RCC 7860 (cell line): ENCODE measurements around the gene CDC14B.
"Not testable (repeated sequence)": the region's sequence is repeated elsewhere in the genome, so short reads cannot be mapped to it uniquely, and the experiment has no call there.

Experiments used
- DNase-seq: peaks from one replicate; pipeline ENCODE4 v3.0.0-alpha.2; 2015; ENCODE audit warnings: low spot score
- FAIRE-seq: peaks from 2 replicates; lab custom pipeline; 2012; peaks lifted over from hg19 to GRCh38; lab: Jason Lieb, UNC

Gene CDC14B

DNA sequence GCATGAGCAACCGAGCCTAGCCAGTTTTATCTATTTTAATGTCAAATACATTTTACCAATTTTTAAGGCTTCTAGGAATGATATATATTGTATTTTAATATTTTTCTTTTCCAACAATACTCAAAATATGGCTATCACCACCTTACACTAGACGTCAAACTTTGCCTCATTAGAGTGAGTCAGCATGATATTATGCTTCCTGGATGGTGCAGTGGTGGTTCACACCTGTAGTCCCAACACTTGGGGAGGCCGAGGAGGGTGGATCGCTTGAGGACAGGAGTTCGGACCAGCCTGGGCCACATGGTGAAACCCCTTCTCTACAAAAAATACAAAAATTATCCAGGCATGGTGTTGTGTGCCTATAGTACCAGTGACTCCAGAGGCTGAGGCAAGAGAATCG is 7.3 kb upstream of the CDC14B start:
- FAIRE-seq (no peak), DNase-seq (no peak)

DNA sequence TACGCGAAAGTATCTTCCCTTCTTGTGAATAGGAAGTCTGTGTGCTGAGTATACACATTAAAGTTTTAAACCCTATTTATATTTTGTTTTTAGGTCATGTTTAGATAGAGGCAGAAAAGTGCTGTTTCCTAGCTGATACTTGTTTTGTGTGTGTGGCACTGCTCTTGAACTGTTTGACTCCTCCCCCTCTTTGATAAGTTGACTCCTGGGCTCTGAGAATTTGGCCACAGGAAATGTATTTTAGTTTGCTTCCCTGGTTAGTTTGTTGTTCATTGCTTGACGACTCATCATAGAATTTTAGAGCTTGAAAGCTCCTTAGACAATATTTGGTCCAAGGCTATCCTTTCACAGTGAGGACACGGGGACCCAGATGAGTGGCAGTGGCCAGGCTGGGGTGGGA is 2.0 kb upstream of the CDC14B start:
- FAIRE-seq, result no peak
- DNase-seq, result no peak

DNA sequence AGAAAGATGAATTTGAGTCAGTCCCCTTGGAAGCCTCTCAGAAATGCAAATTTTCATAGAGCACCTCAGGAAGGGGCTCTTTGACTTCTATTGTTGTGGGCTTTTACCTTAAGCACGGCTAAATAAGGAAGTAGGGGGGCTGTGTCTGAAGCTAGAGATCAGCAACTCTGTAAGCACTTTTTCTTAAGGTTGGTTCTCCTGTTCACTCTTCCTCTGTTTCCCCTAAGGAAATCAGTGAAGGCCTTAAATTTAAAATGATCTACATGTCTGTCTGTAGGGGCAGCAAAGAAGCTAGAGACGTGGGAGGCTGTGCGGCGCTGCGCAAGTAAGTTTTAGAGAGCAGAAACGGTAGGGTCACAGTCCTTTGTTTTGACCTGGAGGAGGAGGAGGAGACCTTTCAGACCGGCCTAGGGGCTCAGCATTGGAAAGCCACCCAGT is 1.2 kb upstream of the CDC14B start:
- FAIRE-seq, result no peak
- no peak for DNase-seq

DNA sequence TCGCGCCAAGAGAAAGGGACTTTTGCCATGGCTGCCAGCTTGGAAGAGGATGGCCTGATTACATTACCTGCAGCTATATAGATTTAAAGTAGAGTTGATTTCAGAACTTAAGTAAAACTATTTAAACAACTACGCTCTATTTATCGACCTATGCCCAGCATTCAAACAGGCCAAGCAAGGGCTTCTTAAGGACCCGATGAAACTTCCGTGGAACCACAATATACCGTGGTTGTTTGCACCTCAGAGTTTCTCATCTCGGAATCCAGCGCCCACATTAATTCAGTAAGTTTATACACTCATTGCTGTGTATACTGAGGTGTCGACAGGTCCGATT is 505 bp upstream of the CDC14B start:
- DNase-seq, result no peak
- no peak for FAIRE-seq

DNA sequence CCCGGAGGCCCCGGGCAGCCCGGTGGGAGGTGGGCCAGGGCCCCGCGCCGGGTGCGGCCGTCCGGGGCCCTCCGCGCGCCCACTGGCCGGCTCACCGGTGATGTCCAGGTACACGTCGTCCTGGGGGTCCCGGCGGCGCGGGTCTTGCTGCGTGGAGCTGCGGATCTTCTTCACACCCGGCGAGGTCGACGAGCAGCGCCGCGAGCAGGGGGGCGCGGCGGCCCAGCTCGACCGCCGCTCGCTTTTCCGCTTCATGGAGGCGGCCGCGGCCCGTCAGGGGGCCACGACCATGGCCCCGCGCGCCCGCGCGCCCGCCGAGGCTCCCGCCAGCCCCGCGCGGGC is 548 bp downstream of the CDC14B start:
- FAIRE-seq (no peak), DNase-seq (no peak)

DNA sequence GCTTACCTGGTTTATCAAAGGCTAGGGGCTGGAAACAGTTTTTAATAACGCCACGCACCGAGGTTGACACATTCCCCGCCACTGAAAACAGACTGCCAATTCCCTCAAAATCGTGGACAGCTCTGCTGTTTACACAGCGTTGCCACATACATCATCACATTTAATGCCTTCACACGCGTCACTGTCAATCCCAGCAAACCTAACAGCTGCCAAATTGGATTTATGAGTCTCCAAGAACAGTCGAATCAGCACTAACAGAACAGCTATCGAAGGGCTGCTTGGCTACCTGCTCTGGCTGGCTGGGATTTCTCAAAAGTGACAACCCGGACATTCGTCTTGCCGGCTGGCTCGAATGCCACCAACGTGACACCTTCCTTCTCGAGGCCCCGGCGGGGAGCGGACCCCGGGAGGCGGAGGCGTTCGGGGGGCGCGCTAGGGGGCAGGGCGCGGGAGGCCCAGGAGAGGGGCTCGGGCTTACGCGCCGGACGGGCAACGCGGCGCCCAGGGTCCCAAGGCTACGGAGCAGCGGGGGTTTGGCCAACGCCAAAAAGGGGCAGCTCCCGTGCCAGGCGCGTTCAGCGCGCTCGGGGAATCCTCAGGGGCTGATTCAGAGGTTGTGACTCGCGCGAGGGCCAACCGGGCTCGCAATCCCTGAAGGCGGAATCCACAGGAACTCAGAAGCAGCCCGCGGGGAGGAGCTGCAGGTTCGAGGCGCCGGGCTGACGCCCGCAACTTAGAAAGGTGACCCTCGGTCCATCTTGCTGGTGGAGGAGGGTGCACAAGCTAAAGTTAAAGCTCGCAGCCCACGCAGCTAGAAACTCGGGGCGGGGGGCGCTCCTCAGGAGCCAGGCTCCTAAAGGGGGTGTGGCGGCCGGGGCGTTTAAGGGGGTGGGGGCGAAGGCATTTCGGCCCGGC is 1.2 kb downstream of the CDC14B start:
- DNase-seq (peak; percentile 50), FAIRE-seq (no peak)

DNA sequence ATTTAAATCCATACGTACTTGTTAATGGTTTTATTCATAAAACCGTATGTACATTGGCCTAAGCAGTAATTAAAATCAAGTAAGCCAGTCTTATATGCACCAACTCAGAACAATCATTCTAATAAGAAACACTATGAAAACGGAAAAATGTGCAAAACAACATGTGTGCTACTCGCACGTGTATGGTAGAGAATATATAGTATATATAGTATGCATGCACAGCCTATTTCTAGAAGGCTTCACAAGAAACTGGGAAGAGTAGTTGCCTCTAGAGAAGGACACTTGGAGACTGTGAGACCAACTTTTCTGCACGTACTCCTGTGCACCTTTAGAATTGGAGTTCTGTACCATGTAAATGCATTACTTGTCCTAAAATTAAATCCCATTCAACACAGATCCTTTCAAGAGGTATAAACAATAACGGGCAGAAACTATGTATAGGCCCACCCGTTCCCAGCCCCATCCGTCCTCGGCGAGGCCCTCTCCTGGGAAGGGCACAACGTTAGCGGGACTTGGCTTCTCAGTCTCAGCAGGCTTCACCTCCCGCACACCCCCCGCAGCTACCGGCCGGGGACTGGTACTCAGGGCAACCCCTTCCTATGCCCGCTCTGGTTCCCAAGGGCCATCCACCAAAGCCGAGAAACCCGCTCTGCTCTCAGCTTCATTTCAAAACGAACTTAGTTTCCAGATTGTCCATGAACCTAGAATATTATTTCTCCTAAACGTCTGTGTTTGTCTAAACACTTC is 2.0 kb downstream of the CDC14B start:
- DNase-seq (no peak), FAIRE-seq (no peak)

DNA sequence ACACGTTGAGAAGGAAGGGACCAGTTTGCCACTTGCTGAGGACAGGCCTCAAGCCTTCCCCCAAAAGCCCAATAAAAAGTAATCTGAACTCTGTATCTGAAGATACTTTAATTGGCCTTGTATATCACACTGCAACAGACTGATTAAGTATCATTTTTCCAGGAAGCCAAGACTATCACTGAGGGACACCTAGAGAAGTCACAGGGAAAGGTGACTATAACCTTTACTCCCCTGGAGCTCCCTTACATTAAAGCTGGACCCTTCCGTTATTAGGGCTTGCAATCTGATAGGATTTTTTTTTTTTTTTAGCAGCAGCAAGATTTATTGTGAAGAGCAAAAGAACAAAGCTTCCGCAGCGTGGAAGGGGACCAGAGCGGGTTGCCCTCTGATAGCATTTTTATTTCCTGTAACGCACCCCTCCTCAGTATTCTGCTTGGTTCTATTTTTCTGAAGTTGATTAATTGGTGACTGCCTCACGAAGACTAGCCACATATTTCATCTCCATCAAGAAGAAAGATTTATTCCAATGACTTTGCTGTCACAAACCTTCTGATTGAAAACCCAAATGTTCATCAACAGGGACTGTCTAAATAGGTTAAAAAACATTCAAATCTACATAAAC is 2.7 kb downstream of the CDC14B start:
- DNase-seq, result no peak
- no peak for FAIRE-seq

DNA sequence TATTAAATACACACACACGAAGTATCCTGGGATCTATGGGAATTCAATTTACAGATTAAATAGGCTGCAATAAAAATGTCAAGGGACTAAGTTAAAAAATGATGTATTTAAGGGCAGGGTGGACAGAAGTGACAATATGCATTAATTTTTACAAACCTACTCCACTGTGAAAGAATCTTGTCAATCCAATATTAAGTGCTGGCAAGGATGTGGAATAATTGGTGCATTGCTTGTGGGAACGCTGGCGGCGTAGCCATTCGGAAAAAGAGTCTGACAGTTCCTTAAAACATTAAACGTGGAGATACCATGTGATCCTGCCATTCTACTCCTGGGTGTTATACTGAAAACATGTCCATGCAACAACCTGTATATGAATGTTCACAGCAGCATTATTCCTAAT is 4.2 kb downstream of the CDC14B start:
- FAIRE-seq (no peak), DNase-seq (no peak)

DNA sequence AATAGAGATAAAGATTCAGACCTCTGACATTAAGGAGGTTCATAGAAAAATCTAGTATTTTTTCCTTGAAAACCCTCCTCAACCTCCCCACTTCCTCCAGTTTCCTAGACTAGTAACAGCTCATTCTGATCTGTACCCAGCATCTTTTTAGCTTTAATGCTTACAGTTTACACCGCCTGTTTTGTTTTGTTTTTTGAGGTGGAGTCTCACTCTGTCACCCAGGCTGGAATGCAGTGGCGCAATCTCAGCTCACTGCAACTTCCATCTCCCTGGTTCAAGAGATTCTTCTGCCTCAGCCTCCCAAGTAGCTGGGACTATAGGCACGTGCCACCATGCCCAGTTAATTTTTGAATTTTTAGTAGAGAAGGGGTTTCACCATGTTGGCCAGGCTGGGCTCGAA is 5.0 kb downstream of the CDC14B start:
- not testable (repeated sequence) for DNase-seq, FAIRE-seq

DNA sequence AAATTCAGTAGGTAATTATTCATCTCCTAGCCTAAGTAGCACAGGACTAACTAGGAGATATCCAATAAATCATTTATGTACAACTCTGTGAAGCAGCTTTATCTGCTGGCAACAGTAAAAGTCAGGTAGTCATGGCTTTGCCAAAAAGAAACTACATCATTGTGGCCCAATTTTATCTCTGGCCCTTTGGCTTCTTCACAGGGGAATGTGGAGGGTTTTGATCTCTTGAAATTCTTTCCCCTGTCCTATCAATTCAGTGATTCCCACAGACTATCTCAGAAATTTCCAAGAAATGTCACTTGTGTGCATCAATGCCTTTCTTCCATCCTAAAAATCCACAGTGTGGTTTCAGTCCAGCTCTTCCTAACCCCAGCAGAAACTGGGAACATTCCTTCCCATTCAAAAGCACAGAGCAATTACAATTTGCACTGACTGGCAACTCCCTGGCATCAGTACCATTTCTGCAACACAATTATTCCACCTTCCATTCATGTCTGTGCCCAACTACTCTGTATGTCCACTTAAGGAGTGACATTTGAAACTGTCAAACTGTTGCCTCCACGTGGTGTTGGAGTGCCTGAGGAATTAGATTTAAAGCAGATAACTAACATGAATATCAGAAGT is 6.6 kb downstream of the CDC14B start:
- FAIRE-seq (no peak), DNase-seq (no peak)

DNA sequence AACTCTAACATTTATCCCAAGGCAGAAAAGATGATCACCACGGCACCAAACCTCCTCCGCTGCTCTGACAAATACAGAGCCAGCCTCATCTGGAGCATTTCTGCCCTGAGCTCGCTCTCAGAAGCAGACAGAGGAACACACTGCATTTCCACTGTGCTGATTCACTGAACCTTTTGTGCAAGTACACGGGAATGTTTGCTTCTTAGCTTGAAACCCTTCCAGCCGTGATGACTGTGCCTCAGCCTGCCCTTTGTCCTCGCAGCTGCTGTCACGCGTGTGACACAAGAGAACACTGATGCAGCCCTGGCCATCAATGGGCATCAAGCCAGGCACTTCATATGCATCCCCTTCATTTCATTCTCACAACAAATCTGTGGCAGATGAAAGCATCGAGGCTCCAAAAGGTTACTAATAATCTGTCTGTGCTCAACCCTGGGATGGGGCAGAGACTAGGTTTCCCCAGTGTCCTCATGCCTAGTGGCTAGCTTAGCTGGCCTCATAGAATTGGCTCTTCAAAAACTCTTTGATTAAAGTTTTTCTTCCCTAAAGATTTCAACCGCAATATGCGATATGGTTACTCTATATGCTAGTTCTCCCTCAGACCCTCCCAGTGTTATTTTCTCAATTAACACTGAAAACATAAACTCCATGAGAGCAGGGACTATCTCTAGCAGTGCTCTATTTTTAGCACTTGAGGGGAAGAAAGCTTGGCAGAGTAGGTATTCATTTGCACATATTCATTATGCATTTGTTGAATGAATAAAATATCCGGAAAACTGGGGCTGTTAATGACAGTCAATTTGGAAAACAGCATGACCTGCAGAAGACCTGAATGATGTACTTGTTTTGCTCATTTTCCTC is 7.3 kb downstream of the CDC14B start:
- FAIRE-seq (peak; percentile 91), DNase-seq (peak; percentile 87)

DNA sequence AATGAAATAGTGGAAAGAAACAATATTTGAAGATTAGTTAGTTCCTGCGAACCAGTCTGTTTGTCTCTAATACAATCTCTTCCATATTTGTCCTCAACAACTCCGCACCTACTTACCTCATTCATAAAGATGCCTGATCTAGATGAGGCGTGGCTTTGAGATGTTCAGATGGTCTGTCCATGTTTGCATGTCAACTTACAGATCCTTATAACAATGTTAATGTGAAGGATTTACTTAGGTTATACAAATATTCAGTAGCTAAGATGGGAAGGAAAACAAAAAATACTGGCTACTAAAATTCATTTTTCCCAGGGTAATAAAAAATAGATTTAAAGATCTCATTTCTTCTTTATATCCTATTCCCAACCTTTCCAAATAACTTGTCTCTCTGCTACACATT is 8.3 kb downstream of the CDC14B start:
- FAIRE-seq (no peak), DNase-seq (no peak)

DNA sequence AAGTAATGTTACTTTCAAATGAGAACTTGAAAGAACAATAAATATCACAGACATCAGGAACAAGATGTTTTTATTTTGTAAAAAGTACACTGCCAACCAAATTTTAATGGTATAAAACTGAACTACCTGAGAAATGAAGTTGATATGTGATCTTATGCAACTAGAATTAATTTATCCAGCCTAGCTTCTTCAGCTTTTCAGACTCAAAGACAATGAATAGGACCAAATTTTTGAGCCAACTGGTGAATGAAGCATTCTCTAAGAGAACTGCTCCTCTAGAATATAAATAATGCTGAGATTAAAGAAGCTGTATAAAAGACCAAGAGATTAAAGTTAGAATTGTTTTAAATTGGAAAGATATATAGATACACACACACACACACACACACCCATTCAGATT is 9.9 kb downstream of the CDC14B start:
- no peak for DNase-seq
- no peak for FAIRE-seq

DNA sequence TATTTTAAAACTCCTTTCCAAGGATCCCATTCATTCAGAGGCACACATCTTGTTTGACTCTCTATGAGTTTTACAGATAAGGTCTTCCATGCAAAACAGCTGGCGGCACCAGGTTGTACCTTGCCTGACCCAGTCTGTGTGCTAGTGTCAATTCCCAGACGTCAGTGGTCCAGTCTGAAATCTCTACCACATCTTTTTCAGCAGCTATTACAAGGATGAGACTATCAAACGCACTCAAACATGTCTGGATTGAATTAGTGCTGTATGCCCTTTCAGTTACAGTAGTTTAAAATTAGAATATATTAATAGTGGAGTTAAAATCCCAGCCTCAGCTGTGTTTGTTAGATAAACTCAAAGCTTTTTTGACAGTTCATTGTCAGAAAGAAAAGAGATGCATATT is 11.7 kb downstream of the CDC14B start:
- DNase-seq (no peak), FAIRE-seq (no peak)

DNA sequence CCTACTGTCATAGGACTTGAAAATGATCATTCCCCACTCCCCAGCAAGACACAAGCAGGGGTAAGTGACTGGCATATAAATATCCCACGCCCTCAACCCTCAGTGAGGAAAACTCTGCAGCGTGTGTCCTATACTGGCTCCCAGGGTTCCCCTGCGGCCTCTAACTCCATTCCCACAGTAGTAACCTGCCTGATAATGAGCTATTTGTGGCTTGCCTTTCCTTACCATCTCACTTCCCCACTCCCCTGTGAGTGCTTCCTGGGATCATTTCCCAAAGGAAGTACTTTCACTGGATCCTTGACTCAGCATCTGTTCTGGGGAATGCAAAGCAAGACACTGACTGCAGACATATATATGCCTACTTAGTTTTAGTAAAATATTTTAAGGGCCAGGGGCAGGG is 14.3 kb downstream of the CDC14B start:
- DNase-seq (no peak), FAIRE-seq (no peak)

DNA sequence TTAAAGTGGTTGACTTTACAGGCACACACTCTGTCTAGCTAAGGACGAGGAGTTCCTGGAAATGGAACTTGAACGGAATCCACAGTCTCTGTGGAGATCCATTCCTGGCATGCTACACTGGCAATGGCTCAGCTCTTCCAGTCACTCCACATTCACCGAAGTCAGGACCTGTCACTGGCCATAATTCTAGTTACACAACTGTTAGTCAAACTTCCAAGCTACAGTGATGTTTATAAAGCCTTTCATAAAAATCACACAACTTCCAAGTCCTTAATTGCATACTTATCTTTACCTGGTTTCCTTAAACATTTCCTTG is 15.7 kb downstream of the CDC14B start:
- FAIRE-seq (no peak), DNase-seq (no peak)

DNA sequence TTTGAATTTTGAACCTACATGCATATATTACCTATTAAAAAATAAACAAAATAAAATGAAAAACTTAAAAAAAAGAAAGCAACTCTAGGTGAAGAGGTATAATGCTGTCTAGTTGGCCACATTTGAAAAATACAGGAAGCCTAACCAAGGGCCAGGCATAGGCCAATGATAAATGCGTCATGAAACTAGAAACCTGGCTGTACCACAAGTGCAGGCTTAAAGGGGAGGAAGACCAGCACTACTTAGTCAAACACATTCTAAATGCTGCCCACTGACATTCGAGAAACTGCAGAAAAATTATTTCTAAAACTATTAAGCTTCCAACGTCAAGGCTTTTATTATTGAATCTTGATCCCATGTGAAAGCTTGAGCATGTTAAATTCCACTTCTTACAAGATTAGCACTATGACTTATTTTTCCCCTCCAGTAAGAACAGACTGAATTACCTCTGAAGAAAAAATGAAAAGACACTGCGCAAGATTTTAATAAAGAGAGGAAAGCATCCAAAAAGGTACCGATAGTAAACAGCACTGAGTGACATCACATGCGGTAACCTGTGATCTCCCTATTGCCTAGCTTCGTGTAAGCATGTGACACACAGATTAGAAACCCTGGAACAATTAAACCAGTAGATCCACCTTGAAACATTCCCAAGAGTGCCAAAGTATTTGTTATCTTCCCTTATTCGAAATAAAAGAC is 16.2 kb downstream of the CDC14B start:
- DNase-seq, result no peak
- FAIRE-seq, result no peak

DNA sequence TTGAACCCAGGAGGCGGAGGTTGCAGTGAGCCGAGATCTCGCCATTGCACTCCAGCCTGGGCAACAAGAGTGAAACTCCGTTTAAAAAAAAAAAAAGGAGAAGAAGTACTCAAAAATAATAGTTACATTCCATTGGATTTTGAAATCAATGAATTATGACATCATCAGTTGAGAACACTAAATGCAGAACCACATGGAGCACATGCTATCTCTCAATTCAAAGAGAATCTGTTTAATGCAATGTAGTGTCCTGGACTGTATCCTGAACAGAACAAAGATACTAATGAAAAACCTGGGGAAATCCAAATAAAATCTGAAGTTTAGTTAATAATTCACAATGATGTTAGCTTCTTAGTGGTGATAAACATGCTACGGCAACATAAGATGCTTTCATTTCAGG is 20.3 kb downstream of the CDC14B start:
- no peak for DNase-seq
- no peak for FAIRE-seq

DNA sequence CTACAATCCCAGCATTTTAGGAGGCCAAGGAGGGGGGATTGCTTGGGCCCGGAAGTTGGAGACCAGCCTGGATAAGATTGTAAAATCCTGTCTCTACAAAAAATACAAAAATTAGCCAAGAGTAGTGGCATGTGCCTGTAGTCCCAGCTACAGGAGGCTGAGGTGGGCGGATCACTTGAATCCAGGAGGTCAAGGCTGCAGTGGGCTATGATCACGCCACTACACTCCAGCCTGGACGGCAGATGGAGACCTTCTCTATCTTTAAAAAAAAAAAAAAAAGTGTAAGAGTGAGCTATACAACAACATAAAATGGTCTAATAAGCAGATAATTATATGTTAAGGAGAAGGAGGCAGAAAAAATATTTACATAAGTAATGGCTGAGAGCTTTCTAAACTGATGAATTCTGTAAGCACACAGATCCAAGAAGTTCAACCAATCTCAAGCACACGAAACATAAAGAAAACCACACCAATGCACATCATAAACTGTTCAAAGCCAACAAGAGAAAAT is 23.0 kb downstream of the CDC14B start:
- no peak for DNase-seq
- FAIRE-seq, result no peak
